CD14-positive monocyte (primary cell): ENCODE measurements around the gene GLCE. TPM values are rescaled to one million over a fixed set of nuclear protein-coding genes. Genes with fewer than 3 reads are reported as not detected.

Experiments used
- DNase-seq, 3 donors: peaks; one replicate each; pipeline ENCODE4 v3.0.0-alpha.2; 2011 to 2022
- H2AFZ ChIP-seq: 2 replicates; pipeline ENCODE4 v1.6.0; 2012; ENCODE audit warnings: mild to moderate bottlenecking, low read depth, low read length, inconsistent platforms; ENCODE audit not compliant: insufficient read depth, poor library complexity, severe bottlenecking
- H3K27ac ChIP-seq, 2 donors: 1 replicate in 1 of 2; 2 replicates in 1 of 2; pipeline ENCODE4 v1.5.1; 2012 to 2013; ENCODE audit warnings: low read length in 2 of 2, control low read depth in 1 of 2, inconsistent platforms in 1 of 2, low read depth in 1 of 2, mild to moderate bottlenecking in 1 of 2
- H3K27me3 ChIP-seq, 2 donors: one replicate each; pipeline versions ENCODE4 v1.6.0 to v1.6.1; 2011 to 2013; ENCODE audit warnings: low read length in 2 of 2; ENCODE audit not compliant: control insufficient read depth in 2 of 2, insufficient read depth in 2 of 2
- H3K36me3 ChIP-seq, 2 donors: replicated peaks in 1 of 2; 1 replicate in 1 of 2; 2 replicates in 1 of 2; pipeline versions ENCODE4 v1.5.1 to v1.6.1; 2012 to 2013; ENCODE audit warnings: low read length in 2 of 2, control low read depth in 1 of 2, inconsistent platforms in 1 of 2, mild to moderate bottlenecking in 1 of 2; ENCODE audit not compliant: insufficient read depth in 2 of 2, control insufficient read depth in 1 of 2
- H3K4me1 ChIP-seq, 2 donors: 1 replicate in 1 of 2; 2 replicates in 1 of 2; pipeline versions ENCODE4 v1.5.1 to v1.6.1; 2012 to 2013; ENCODE audit warnings: low read length in 2 of 2, control low read depth in 1 of 2, inconsistent platforms in 1 of 2, mild to moderate bottlenecking in 1 of 2, moderate library complexity in 1 of 2; ENCODE audit not compliant: insufficient read depth in 2 of 2, control insufficient read depth in 1 of 2
- H3K4me2 ChIP-seq: replicated peaks from 2 replicates; pipeline ENCODE3; 2012; ENCODE audit warnings: low read length, moderate library complexity, mild to moderate bottlenecking; ENCODE audit not compliant: poor library complexity, severe bottlenecking; ENCODE audit errors: extremely low read depth
- H3K4me3 ChIP-seq, 3 experiments: fragments of 200-600 bp in 1 of 3; sonication (generic) in 1 of 3; replicated peaks in 1 of 3; 1 replicate in 2 of 3; 2 replicates in 1 of 3; pipeline ENCODE4 v1.5.1; 2011 to 2013; ENCODE audit warnings: low read length in 3 of 3, mild to moderate bottlenecking in 3 of 3, control low read depth in 2 of 3, low read depth in 2 of 3, inconsistent platforms in 1 of 3, moderate library complexity in 1 of 3
- H3K79me2 ChIP-seq: 2 replicates; pipeline ENCODE4 v1.6.0; 2012; ENCODE audit warnings: mild to moderate bottlenecking, control low read depth, inconsistent platforms, low read length, moderate library complexity; ENCODE audit not compliant: insufficient read depth
- H3K9ac ChIP-seq: 2 replicates; pipeline ENCODE4 v1.6.0; 2017; ENCODE audit warnings: low read length, mild to moderate bottlenecking; ENCODE audit not compliant: insufficient read depth, poor library complexity, severe bottlenecking
- H3K9me3 ChIP-seq, 2 donors: replicated peaks in 1 of 2; 1 replicate in 1 of 2; 2 replicates in 1 of 2; pipeline versions ENCODE4 v1.5.1 to v1.6.1; 2012 to 2013; ENCODE audit warnings: low read length in 2 of 2, control low read depth in 1 of 2; ENCODE audit not compliant: control insufficient read depth in 1 of 2, insufficient read depth in 1 of 2
- H4K20me1 ChIP-seq: 2 replicates; pipeline ENCODE4 v1.6.0; 2012; ENCODE audit warnings: mild to moderate bottlenecking, low read length, control low read depth, moderate library complexity; ENCODE audit not compliant: insufficient read depth
- H3K27ac Mint-ChIP-seq, 7 donors: one replicate each; pipeline ENCODE4 v1.8.0; 2020; ENCODE audit warnings: mild to moderate bottlenecking in 7 of 7, mixed read lengths in 7 of 7, moderate library complexity in 6 of 7, inconsistent platforms in 2 of 7
- H3K27me3 Mint-ChIP-seq, 3 donors: one replicate each; pipeline ENCODE4 v1.8.0; 2021 to 2022; ENCODE audit warnings: low read depth in 3 of 3, mild to moderate bottlenecking in 3 of 3, mixed read lengths in 3 of 3, moderate library complexity in 3 of 3, inconsistent platforms in 1 of 3
- H3K36me3 Mint-ChIP-seq, 2 donors: one replicate each; pipeline ENCODE4 v1.8.0; 2020; ENCODE audit warnings: mixed read lengths in 2 of 2, inconsistent platforms in 1 of 2, mild to moderate bottlenecking in 1 of 2
- H3K4me1 Mint-ChIP-seq: one replicate; pipeline ENCODE4 v1.8.0; 2020; ENCODE audit warnings: mild to moderate bottlenecking, mixed read lengths
- H3K4me3 Mint-ChIP-seq, 2 donors: one replicate each; pipeline ENCODE4 v1.8.0; 2020; ENCODE audit warnings: mild to moderate bottlenecking in 2 of 2, mixed read lengths in 2 of 2, moderate library complexity in 1 of 2
- H3K9me3 Mint-ChIP-seq, 7 donors: one replicate each; pipeline ENCODE4 v1.8.0; 2020 to 2022; ENCODE audit warnings: mixed read lengths in 7 of 7, mild to moderate bottlenecking in 6 of 7, moderate library complexity in 6 of 7, inconsistent platforms in 2 of 7
- CTCF ChIP-seq: fragments of 200-600 bp; IDR thresholded peaks from one replicate; pipeline ENCODE4 v1.8.0; 2022; ENCODE audit warnings: antibody characterized with exemption, mild to moderate bottlenecking
- WGBS: methylation state at CpG from one replicate; pipeline ENCODE4 v1.1.5; 2013; ENCODE audit warnings: missing lambda C conversion rate; ENCODE audit not compliant: insufficient coverage; 5-methylcytosine and 5-hydroxymethylcytosine counted together
- intact Hi-C, 2 donors: fragments of 100-400 bp; cut with micrococcal nuclease; formaldehyde crosslinking; loops; one replicate each; pipeline versions ENCODE4 v1.15.0 to v1.15.1; 2023
- polyA plus RNA-seq, 3 donors: library from polyadenylated mRNA; depleted of rRNA in 1 of 3; unstranded in 2 of 3; stranded (reverse) in 1 of 3; fragments of 300-500 nt in 2 of 3; fragments of >200 nt in 1 of 3; fragmentation: Illumina TruSeq in 2 of 3; gene quantifications; 1 replicate in 2 of 3; 2 replicates in 1 of 3; pipeline ENCODE4 v1.2.3, GENCODE V29; 2012 to 2021

Gene GLCE
- polyA plus RNA-seq, 3 donors, result 11.0 to 24.3 (median 24.0) TPM

GRCh38 chr15:69120732-69121131 is 39.7 kb upstream of the GLCE start:
- intact Hi-C loops, result no loop called here
- no peak for DNase-seq
- no peak overlapping the region for H3K27ac Mint-ChIP-seq

GRCh38 chr15:69121198-69121828 is 39.1 kb upstream of the GLCE start:
- no peak overlapping the region for H3K4me3 Mint-ChIP-seq
- Histone ChIP-seq H3K9me3 (no peaks in the 10 kb centered on the region), H4K20me1 (no peaks in the 10 kb centered on the region), H3K36me3 (no peaks in the 10 kb centered on the region), H3K4me2 (no peak overlapping the region), H3K27me3 (no peaks in the 10 kb centered on the region), H3K4me3 (no peak overlapping the region), H2AFZ (no peak overlapping the region), H3K9ac (no peak overlapping the region), H3K4me1 (peaks cover 11 to 12% of the 10 kb centered on the region in 2 donors), H3K27ac (no peak overlapping the region), H3K79me2 (no peaks in the 10 kb centered on the region)
- H3K4me1 Mint-ChIP-seq, result peaks cover 27% of the 10 kb centered on the region
- WGBS, result 100% methylated on average over 3 of the region's 5 CpGs
- peak overlapping the region in 2 of 7 donors; percentile 36 to 68 for H3K27ac Mint-ChIP-seq
- TF ChIP-seq CTCF, result no peak
- H3K27me3 Mint-ChIP-seq, result peaks cover 0 to 6% (median 4%) of the 10 kb centered on the region in 3 donors
- H3K36me3 Mint-ChIP-seq, result peaks cover 0 to 3% of the 10 kb centered on the region in 2 donors
- intact Hi-C loops, result no loop called here
- DNase-seq, result no peak
- peaks cover 0 to 3% (median 0%) of the 10 kb centered on the region in 7 donors for H3K9me3 Mint-ChIP-seq

More at GRCh38 chr15:69120732-69121131, 39.7 kb upstream of the GLCE start:
- peaks cover 6% of the 10 kb centered on the region in 2 donors for H3K4me1 ChIP-seq
- Mint-ChIP-seq H3K9me3 (peaks cover 0 to under 1% (median 0%) of the 10 kb centered on the region in 7 donors), H3K4me3 (no peak overlapping the region), H3K27me3 (peaks cover 0 to 6% (median 4%) of the 10 kb centered on the region in 3 donors), H3K4me1 (peaks cover 21% of the 10 kb centered on the region), H3K36me3 (peaks cover 0 to under 1% of the 10 kb centered on the region in 2 donors)
- H3K27me3 ChIP-seq, result no peaks in the 10 kb centered on the region
- no peak overlapping the region for H3K4me3 ChIP-seq
- H3K36me3 ChIP-seq, result no peaks in the 10 kb centered on the region
- WGBS, result 100% methylated on average over 1 of the region's 3 CpGs
- H3K4me2 ChIP-seq, result no peak overlapping the region
- no peak overlapping the region for H3K27ac ChIP-seq
- TF ChIP-seq CTCF, result no peak
- H3K9me3 ChIP-seq, result no peaks in the 10 kb centered on the region
- no peak overlapping the region for H3K9ac ChIP-seq
- H4K20me1 ChIP-seq, result no peaks in the 10 kb centered on the region
- no peaks in the 10 kb centered on the region for H3K79me2 ChIP-seq
- H2AFZ ChIP-seq, result no peak overlapping the region
